Adrenal gland (tissue), 12 donors: ENCODE data around the gene NDST1. TPM values are rescaled to one million over a fixed set of nuclear protein-coding genes. Genes with fewer than 3 reads are reported as not detected.

Experiments
- DNase-seq, 7 donors: peaks; one replicate each; pipeline ENCODE4 v3.0.0-alpha.2; 2019 to 2020
- H3K27ac ChIP-seq, 5 donors: fragments of 200-600 bp; sonication (generic) in 4 of 5; 1 replicate in 3 of 5; 2 replicates in 2 of 5; pipeline versions ENCODE4 v1.5.1 to v1.8.0; 2016 to 2020; ENCODE audit warnings: mild to moderate bottlenecking in 1 of 5
- H3K27me3 ChIP-seq: fragments of 200-600 bp; 2 replicates; pipeline ENCODE4 v1.8.0; 2021
- H3K36me3 ChIP-seq, 2 donors: fragments of 200-600 bp; replicated peaks in 1 of 2; 1 replicate in 1 of 2; 2 replicates in 1 of 2; pipeline versions ENCODE4 v1.5.1 to v1.8.0; 2018 to 2022
- H3K4me1 ChIP-seq, 2 donors: fragments of 200-600 bp; replicated peaks in 1 of 2; 1 replicate in 1 of 2; 2 replicates in 1 of 2; pipeline versions ENCODE4 v1.5.1 to v1.8.0; 2018 to 2021
- H3K4me3 ChIP-seq, 4 donors: fragments of 200-600 bp; sonication (generic) in 3 of 4; one replicate each; pipeline ENCODE4 v1.5.1; 2016 to 2018
- H3K9me3 ChIP-seq, 3 donors: fragments of 200-600 bp; sonication (generic) in 1 of 3; replicated peaks in 1 of 3; 1 replicate in 2 of 3; 2 replicates in 1 of 3; pipeline versions ENCODE4 v1.5.1 to v1.8.0; 2016 to 2021
- POLR2A ChIP-seq, 2 donors: fragments of 450-650 bp; IDR thresholded peaks; one replicate each; pipeline ENCODE4 v1.6.1; 2017; ENCODE audit warnings: antibody characterized with exemption in 2 of 2, mild to moderate bottlenecking in 2 of 2, moderate library complexity in 1 of 2
- WGBS, 4 donors: extraction: QIAGEN DNeasy Blood & Tissue Kit in 2 of 4; methylation state at CpG; one replicate each; pipeline versions ENCODE4 v1.1.5 to v1.1.7; 2013 to 2017; 5-methylcytosine and 5-hydroxymethylcytosine counted together
- intact Hi-C, 2 donors: fragments of 100-400 bp; cut with DNase I; formaldehyde crosslinking; loops; one replicate each; pipeline versions ENCODE4 v1.14.1 to v1.15.0; 2022 to 2023
- polyA plus RNA-seq, 3 donors: library from polyadenylated mRNA; stranded (reverse); fragments of 200-250 nt in 2 of 3; fragments of 350-450 nt in 1 of 3; fragmentation: Illumina TruSeq in 1 of 3; extraction: RNeasy Lipid Tissue Mini Kit (QIAGEN cat#74804) in 1 of 3; gene quantifications; one replicate each; pipeline ENCODE4 v1.2.3, GENCODE V29; 2013 to 2014
- total RNA-seq, 9 donors: library from RNA; depleted of rRNA in 4 of 9; stranded (reverse); fragments of >200 nt in 4 of 9; fragments of 120-200 nt in 1 of 9; fragmentation: NEBNext Ultra II Directional in 1 of 9; extraction: Animal tissue kit (Norgen Biotek cat#: 25700) in 1 of 9; gene quantifications; one replicate each; pipeline versions ENCODE4 v1.1.0 to v1.2.4, GENCODE V29; 2013 to 2023
- TF ChIP-seq, protein P1 (sequence below), 6 experiments: fragments of 450-650 bp in 4 of 6; fragments of 200-600 bp in 2 of 6; sonication (generic) in 1 of 6; IDR thresholded peaks; 1 replicate in 5 of 6; 2 replicates in 1 of 6; pipeline versions ENCODE4 v1.5.1 to v1.8.0; 2016 to 2021; ENCODE audit warnings: antibody characterized with exemption in 6 of 6, mild to moderate bottlenecking in 2 of 6, moderate library complexity in 1 of 6
- donor health status: healthy with polysubstance abuse.
- donor health status: Bipolar disorder and iron deficiency.
- donor health status: DM: yes; HTN: yes; CAD: no.
- donor health status: DM: no; HTN: no; CAD: no.
- donor health status: DM: no; HTN: no; CAD: no.
- donor health status: DM: yes; HTN: yes; CAD: no.

NDST1 gene
- total and polyA plus RNA-seq, 12 donors, result 9.6 to 154 (median 94.7) TPM

GRCh38 chr5:150487199-150488061 is 20.5 kb upstream of the NDST1 start:
- peak in 1 of 2 donors; percentile 4 for TF ChIP-seq POLR2A (IDR thresholded peaks at IDR 0.05)
- TF ChIP-seq, protein P1, sequence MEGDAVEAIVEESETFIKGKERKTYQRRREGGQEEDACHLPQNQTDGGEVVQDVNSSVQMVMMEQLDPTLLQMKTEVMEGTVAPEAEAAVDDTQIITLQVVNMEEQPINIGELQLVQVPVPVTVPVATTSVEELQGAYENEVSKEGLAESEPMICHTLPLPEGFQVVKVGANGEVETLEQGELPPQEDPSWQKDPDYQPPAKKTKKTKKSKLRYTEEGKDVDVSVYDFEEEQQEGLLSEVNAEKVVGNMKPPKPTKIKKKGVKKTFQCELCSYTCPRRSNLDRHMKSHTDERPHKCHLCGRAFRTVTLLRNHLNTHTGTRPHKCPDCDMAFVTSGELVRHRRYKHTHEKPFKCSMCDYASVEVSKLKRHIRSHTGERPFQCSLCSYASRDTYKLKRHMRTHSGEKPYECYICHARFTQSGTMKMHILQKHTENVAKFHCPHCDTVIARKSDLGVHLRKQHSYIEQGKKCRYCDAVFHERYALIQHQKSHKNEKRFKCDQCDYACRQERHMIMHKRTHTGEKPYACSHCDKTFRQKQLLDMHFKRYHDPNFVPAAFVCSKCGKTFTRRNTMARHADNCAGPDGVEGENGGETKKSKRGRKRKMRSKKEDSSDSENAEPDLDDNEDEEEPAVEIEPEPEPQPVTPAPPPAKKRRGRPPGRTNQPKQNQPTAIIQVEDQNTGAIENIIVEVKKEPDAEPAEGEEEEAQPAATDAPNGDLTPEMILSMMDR (IDR thresholded peaks at IDR 0.05), result peak in 2 of 6 experiments; percentile 13 to 28
- peak overlapping the region; percentile 42 to 97 (median 90) for H3K27ac ChIP-seq
- WGBS, 4 donors, result 22 to 26% (median 26%) methylated on average over 8 to 10 of the region's 10 CpGs
- H3K36me3 ChIP-seq, result no peaks in the 10 kb centered on the region
- intact Hi-C loops, result no loop called here
- H3K9me3 ChIP-seq, result no peaks in the 10 kb centered on the region
- peaks cover 63 to 66% of the 10 kb centered on the region in 2 donors for H3K4me1 ChIP-seq
- peak in 5 of 7 donors; percentile 47 to 74 (median 55) for DNase-seq
- no peaks in the 10 kb centered on the region for H3K27me3 ChIP-seq
- H3K4me3 ChIP-seq, result peak overlapping the region; percentile 37 to 100 (median 79)

DNA sequence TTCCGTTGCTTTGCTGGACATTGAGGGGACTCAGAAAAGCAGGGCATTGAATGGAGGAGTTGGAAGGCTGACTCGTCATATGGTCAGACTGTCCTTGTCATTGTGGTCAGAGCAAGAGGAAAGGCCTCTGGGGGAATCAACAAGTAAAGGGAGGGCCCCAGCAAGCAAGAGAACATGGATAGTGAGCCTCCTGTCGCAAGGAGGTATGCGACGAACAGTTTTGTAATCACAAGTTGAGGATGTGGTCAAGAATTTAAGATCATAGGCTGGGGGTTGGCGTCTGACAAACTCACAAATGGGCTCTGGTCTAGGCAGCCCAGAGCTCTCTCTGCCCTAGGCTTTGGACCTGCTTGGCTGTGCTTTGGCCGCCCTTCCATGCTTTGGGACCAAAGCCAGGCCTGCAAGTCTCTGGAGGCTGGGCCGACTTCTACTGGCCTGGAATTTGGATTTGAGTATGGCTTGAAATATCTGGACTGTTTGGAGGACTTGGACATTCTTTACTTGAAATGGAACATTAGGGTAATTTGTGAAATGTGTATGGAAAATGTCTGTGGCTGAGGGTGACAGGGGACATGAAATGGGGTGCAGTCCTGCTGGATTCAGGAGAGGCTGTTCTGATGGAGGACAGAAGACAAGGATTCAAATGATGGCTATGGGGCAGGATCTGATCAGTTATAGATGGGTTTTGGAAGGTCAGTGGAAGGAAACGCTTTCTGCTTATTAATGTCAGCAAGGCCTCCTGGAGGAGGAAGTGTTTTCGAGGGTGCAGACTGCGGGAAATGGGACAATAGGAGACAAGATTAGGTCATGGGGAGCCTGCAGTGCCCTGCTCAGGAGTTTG is 19.2 kb upstream of the NDST1 start:
- intact Hi-C loops, result no loop called here

DNA sequence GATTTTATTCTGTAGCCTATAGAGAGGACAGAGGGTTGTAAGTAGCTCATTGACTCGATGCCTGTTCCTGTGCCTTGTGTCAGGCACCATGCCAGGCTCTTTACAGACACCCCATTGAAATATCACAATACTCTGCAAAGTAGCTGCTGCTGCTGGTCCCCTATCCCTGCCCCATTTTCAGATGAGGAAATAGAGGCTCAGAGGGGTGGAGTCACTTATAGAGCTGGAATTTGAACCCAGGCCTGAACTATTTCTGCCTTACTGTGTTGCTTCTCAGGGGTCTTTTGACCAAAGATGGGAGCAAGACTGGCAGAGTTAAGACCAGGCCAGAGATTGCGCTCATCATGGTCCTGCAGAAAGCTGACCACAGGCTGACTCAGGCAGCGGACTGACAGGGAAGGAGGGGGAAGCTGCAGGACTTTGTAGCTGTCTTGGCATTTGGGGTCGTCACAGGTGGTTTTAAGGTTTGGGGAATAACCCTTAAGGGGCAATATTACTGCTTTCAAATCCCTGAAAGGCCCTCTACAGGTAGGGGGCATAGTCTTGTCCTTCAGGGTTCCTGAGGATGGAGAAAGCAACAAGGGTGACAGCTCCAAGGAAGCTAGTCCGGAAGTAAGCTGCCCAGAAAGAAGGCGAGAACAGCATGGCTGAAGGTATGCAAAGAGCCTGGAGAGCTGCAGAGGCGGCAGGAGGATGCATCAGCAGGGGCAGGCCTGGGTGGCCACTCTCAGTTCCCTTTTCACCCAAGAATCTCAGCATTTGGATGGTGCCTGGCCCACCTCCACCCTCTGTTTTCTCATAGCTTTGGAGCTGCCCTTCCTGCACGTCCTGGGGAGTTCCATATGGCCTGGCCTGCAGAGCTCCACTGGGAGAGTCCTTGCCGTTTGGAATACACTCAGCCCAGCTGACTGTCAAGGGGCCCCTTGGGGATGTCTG is 18.3 kb upstream of the NDST1 start:
- H3K27ac ChIP-seq, result peak overlapping the region in 4 of 5 donors; percentile 87 to 97 (median 92)
- 48 to 50% (median 50%) methylated on average over 9 of the region's 9 CpGs for WGBS, 4 donors

More for the DNA sequence above, 19.2 kb upstream of the NDST1 start:
- no peaks in the 10 kb centered on the region for H3K27me3 ChIP-seq
- H3K27ac ChIP-seq, result peak overlapping the region; percentile 27 to 97 (median 90)
- H3K36me3 ChIP-seq, result no peaks in the 10 kb centered on the region
- WGBS, 4 donors, result 18 to 34% (median 31%) methylated on average over 11 of the region's 11 CpGs
- H3K4me3 ChIP-seq, result peak overlapping the region in 1 of 4 donors; percentile 100
- H3K4me1 ChIP-seq, result peaks cover 65 to 72% of the 10 kb centered on the region in 2 donors
- no peaks in the 10 kb centered on the region for H3K9me3 ChIP-seq
- TF ChIP-seq, protein P1 (IDR thresholded peaks at IDR 0.05), result no peak
- peak in 1 of 2 donors; percentile 37 for TF ChIP-seq POLR2A (IDR thresholded peaks at IDR 0.05)
- DNase-seq, result peak in 6 of 7 donors; percentile 61 to 85 (median 78)

More for the DNA sequence above, 18.3 kb upstream of the NDST1 start:
- no peak for DNase-seq
- Histone ChIP-seq H3K36me3 (no peaks in the 10 kb centered on the region), H3K9me3 (no peaks in the 10 kb centered on the region), H3K4me1 (peaks cover 65 to 72% of the 10 kb centered on the region in 2 donors), H3K4me3 (no peak overlapping the region), H3K27me3 (no peaks in the 10 kb centered on the region)
- intact Hi-C loops, result no loop called here
- no peak for TF ChIP-seq POLR2A (IDR thresholded peaks at IDR 0.05)
- TF ChIP-seq, protein P1 (IDR thresholded peaks at IDR 0.05), result no peak
